ES-I3 (cell line): Measurements from ENCODE around the gene WEE1.

ENCODE experiments used
- H3K36me3 ChIP-seq: 2 replicates; pipeline ENCODE4 v1.6.1; 2013; ENCODE audit warnings: mild to moderate bottlenecking, low read length, control low read depth, moderate library complexity; ENCODE audit not compliant: insufficient read depth
- H3K4me1 ChIP-seq: 2 replicates; pipeline ENCODE4 v1.6.1; 2013; ENCODE audit warnings: mild to moderate bottlenecking, control low read depth, low read length; ENCODE audit not compliant: insufficient read depth
- H3K9ac ChIP-seq: 2 replicates; pipeline ENCODE4 v1.6.1; 2013; ENCODE audit warnings: low read depth, mild to moderate bottlenecking, low read length, moderate library complexity
- H3K9me3 ChIP-seq: 2 replicates; pipeline ENCODE4 v1.6.1; 2013; ENCODE audit warnings: mild to moderate bottlenecking, low read length, moderate library complexity; ENCODE audit not compliant: control insufficient read depth, insufficient read depth

The WEE1 gene

DNA sequence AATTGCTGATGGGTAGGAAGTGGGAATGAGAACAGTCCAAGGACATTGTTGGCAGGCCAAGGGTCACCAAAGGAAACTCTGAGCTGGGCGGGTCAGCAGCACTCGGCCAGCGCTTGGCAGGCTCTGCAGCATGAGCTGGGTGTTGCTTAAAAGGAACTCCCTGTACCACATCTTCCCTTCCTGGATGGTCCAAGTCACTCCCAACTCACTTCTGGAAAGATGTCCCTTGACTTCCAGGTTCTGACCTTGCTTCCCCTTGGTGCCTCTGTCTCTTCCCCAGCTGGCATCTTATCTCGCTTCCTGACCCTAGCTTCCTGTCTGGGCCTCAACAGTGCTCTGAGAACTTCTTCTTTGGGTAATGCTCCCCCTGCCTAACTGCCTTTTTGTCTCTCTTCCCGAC is 65.6 kb downstream of the WEE1 start:
- no peaks in the 10 kb centered on the region for H3K9me3 ChIP-seq
- no peaks in the 10 kb centered on the region for H3K4me1 ChIP-seq
- no peaks in the 10 kb centered on the region for H3K36me3 ChIP-seq
- H3K9ac ChIP-seq: no peak overlapping the region
